Pancreas (tissue), 10 donors: ENCODE results near the gene SAMD14. TPM values are rescaled to one million over a fixed set of nuclear protein-coding genes. Genes with fewer than 3 reads are reported as not detected.

Source experiments
- ATAC-seq, 4 donors: fragments of 200-7000 bp; cut with Tn5 transposase; one replicate each; pipeline versions ENCODE4 v1.8.0 to v1.9.1; 2020; ENCODE audit warnings: mild to moderate bottlenecking in 4 of 4, moderate library complexity in 4 of 4
- DNase-seq, 6 donors: peaks; one replicate each; pipeline ENCODE4 v3.0.0-alpha.2; 2020
- FAIRE-seq: peaks from 2 replicates; lab custom pipeline; 2012; peaks lifted over from hg19 to GRCh38; lab: Jason Lieb, UNC
- H3K27ac ChIP-seq, 4 donors: fragments of 200-600 bp; sonication (generic); 1 replicate in 3 of 4; 2 replicates in 1 of 4; pipeline versions ENCODE4 v1.5.0 to v1.8.0; 2020
- H3K27me3 ChIP-seq, 4 donors: fragments of 200-600 bp; one replicate each; pipeline ENCODE4 v1.8.0; 2021
- H3K36me3 ChIP-seq, 3 donors: fragments of 200-600 bp; sonication (generic) in 1 of 3; one replicate each; pipeline versions ENCODE4 v1.5.0 to v1.8.0; 2020 to 2021
- H3K4me1 ChIP-seq, 3 donors: fragments of 200-600 bp; one replicate each; pipeline ENCODE4 v1.8.0; 2021
- H3K4me3 ChIP-seq, 4 donors: fragments of 200-600 bp; sonication (generic) in 2 of 4; one replicate each; pipeline versions ENCODE4 v1.5.0 to v1.8.0; 2020 to 2021
- H3K9me3 ChIP-seq, 4 donors: fragments of 200-600 bp; one replicate each; pipeline ENCODE4 v1.8.0; 2021
- CTCF ChIP-seq, 4 donors: fragments of 200-600 bp; sonication (generic) in 3 of 4; IDR thresholded peaks; one replicate each; pipeline versions ENCODE4 v1.5.0 to v1.8.0; 2021; ENCODE audit warnings: antibody characterized with exemption in 4 of 4
- WGBS, 2 donors: extraction: QIAGEN DNeasy Blood & Tissue Kit; methylation state at CpG; one replicate each; pipeline ENCODE4 v1.1.7; 2013; 5-methylcytosine and 5-hydroxymethylcytosine counted together
- intact Hi-C, 3 donors: fragments of 100-400 bp; cut with DNase I; formaldehyde crosslinking; loops; one replicate each; pipeline versions ENCODE4 v1.11.1 to v1.14.2; 2022
- polyA plus RNA-seq, 2 donors: library from polyadenylated mRNA; stranded (reverse); fragments of 200-250 nt; gene quantifications; one replicate each; pipeline ENCODE4 v1.2.3, GENCODE V29; 2013
- total RNA-seq, 6 donors: library from RNA; stranded (reverse); fragmentation: NEBNext Ultra II Directional in 4 of 6; extraction: Animal tissue kit (Norgen Biotek cat#: 25700) in 4 of 6; gene quantifications; one replicate each; pipeline versions ENCODE4 v1.2.1 to v1.2.4, GENCODE V29; 2021 to 2023
- donor health status: healthy with polysubstance abuse.
- donor health status: DM: no; HTN: no; CAD: no; lungs with moderate emphysema.
- donor health status: DM: no; HTN: no; CAD: no.
- donor health status: control.
- donor health status: control.
- donor health status: Bipolar disorder and iron deficiency.
- donor health status: DM: yes; HTN: yes; CAD: no.
- donor health status: DM: no; HTN: no; CAD: no.
- donor health status: DM: no; HTN: no; CAD: no.
- donor health status: DM: yes; HTN: yes; CAD: no.

SAMD14 gene
- total and polyA plus RNA-seq, 8 donors, result 0.09 to 1.3 (median 0.61) TPM

GRCh38 chr17:50108556-50108955, 21.4 kb downstream of the SAMD14 start:
- intact Hi-C loops, result no loop called here
- peaks cover 5 to 21% (median 15%) of the 10 kb centered on the region in 3 donors for H3K4me1 ChIP-seq
- no peak for ATAC-seq
- H3K36me3 ChIP-seq, result peaks cover 0 to 24% (median 4%) of the 10 kb centered on the region in 3 donors
- H3K27me3 ChIP-seq, result no peaks in the 10 kb centered on the region
- no peak overlapping the region for H3K27ac ChIP-seq
- FAIRE-seq, result no peak
- no peak for TF ChIP-seq CTCF (IDR thresholded peaks at IDR 0.05)
- no peak for DNase-seq
- H3K4me3 ChIP-seq, result no peak overlapping the region
- H3K9me3 ChIP-seq, result no peaks in the 10 kb centered on the region
- WGBS, 2 donors, result 84 to 92% methylated on average over 8 to 9 of the region's 9 CpGs

GRCh38 chr17:50107790-50108414, 22.1 kb downstream of the SAMD14 start:
- TF ChIP-seq CTCF (IDR thresholded peaks at IDR 0.05), result no peak
- Histone ChIP-seq H3K27ac (no peak overlapping the region), H3K36me3 (peaks cover 0 to 24% (median 4%) of the 10 kb centered on the region in 3 donors), H3K9me3 (no peaks in the 10 kb centered on the region), H3K4me3 (no peak overlapping the region), H3K4me1 (peaks cover 5 to 21% (median 15%) of the 10 kb centered on the region in 3 donors), H3K27me3 (no peaks in the 10 kb centered on the region)
- 92 to 93% methylated on average over 10 of the region's 10 CpGs for WGBS, 2 donors
- no peak for FAIRE-seq
- intact Hi-C loops, result no loop called here
- no peak for ATAC-seq
- DNase-seq, result peak in 2 of 6 donors; percentile 7 to 15

- WGBS, 2 donors, result 71 to 74% methylated on average over 13 of the region's 13 CpGs
- Histone ChIP-seq H3K4me1 (peaks cover 12 to 21% (median 20%) of the 10 kb centered on the region in 3 donors), H3K36me3 (peaks cover 0 to 24% (median 4%) of the 10 kb centered on the region in 3 donors), H3K27ac (no peak overlapping the region), H3K9me3 (no peaks in the 10 kb centered on the region), H3K4me3 (no peak overlapping the region), H3K27me3 (no peaks in the 10 kb centered on the region)
- no peak for TF ChIP-seq CTCF (IDR thresholded peaks at IDR 0.05)
- no peak for ATAC-seq
- DNase-seq, result peak in 1 of 6 donors; percentile 13
- no peak for FAIRE-seq
- intact Hi-C loops, result no loop called here
Observed at GRCh38 chr17:50106393-50107131, 23.4 kb downstream of the SAMD14 start.

GRCh38 chr17:50105811-50106210, 24.1 kb downstream of the SAMD14 start:
- ATAC-seq (no peak), FAIRE-seq (no peak), DNase-seq (peak in 1 of 6 donors; percentile 58)
- H3K9me3 ChIP-seq, result no peaks in the 10 kb centered on the region
- peaks cover 0 to 24% (median 4%) of the 10 kb centered on the region in 3 donors for H3K36me3 ChIP-seq
- TF ChIP-seq CTCF (IDR thresholded peaks at IDR 0.05), result no peak
- intact Hi-C loops, result no loop called here
- peaks cover 18 to 21% (median 21%) of the 10 kb centered on the region in 3 donors for H3K4me1 ChIP-seq
- no peak overlapping the region for H3K27ac ChIP-seq
- 93 to 94% methylated on average over 21 of the region's 21 CpGs for WGBS, 2 donors
- no peak overlapping the region for H3K4me3 ChIP-seq
- no peaks in the 10 kb centered on the region for H3K27me3 ChIP-seq
